SU-DHL-6 (cell line): ENCODE results near the gene GRPEL1.

ENCODE experiments used
- CTCF ChIP-seq: fragments of 200-600 bp; sonication (generic); IDR thresholded peaks from one replicate; pipeline ENCODE4 v1.5.1; 2017; ENCODE audit warnings: antibody characterized with exemption, mild to moderate bottlenecking, low read length, moderate library complexity; ENCODE audit not compliant: insufficient read depth, poor library complexity, severe bottlenecking
- EZH2phosphoT487 ChIP-seq: fragments of 200-600 bp; sonication (generic), shearing (Covaris generic); conservative IDR thresholded peaks from 2 replicates; pipeline ENCODE4 v1.6.1; 2018; ENCODE audit warnings: mild to moderate bottlenecking, antibody characterized with exemption, low read length, moderate library complexity, mixed read lengths

GRCh38 chr4:7076696-7077082 lies 8.8 kb upstream of the GRPEL1 start:
- no peak for TF ChIP-seq CTCF
- no peak for TF ChIP-seq EZH2phosphoT487
